Adrenal gland (tissue), 5 donors: ENCODE results near the gene PLEKHA6.

ENCODE experiments used
- CTCF ChIP-seq, 6 experiments: fragments of 450-650 bp in 4 of 6; fragments of 200-600 bp in 2 of 6; sonication (generic) in 1 of 6; IDR thresholded peaks; 1 replicate in 5 of 6; 2 replicates in 1 of 6; pipeline versions ENCODE4 v1.5.1 to v1.8.0; 2016 to 2021; ENCODE audit warnings: antibody characterized with exemption in 6 of 6, mild to moderate bottlenecking in 2 of 6, moderate library complexity in 1 of 6
- POLR2A ChIP-seq, 2 donors: fragments of 450-650 bp; IDR thresholded peaks; one replicate each; pipeline ENCODE4 v1.6.1; 2017; ENCODE audit warnings: antibody characterized with exemption in 2 of 2, mild to moderate bottlenecking in 2 of 2, moderate library complexity in 1 of 2
- donor health status: DM: no; HTN: no; CAD: no.

- TF ChIP-seq POLR2A (IDR thresholded peaks at IDR 0.05) = no peak
- no peak for TF ChIP-seq CTCF (IDR thresholded peaks at IDR 0.05)
Measured at GRCh38 chr1:204174958-204175357, 184.8 kb downstream of the PLEKHA6 start.
